Keratinocyte (primary cell): Measurements from ENCODE around the gene ZFP14. TPM values are rescaled to one million over a fixed set of nuclear protein-coding genes. Genes with fewer than 3 reads are reported as not detected.

Experiments used
- DNase-seq: peaks from one replicate; pipeline ENCODE4 v3.0.0-alpha.2; 2011; ENCODE audit warnings: low read depth, missing footprints, low spot score
- FAIRE-seq: peaks from 2 replicates; lab custom pipeline; 2011; peaks lifted over from hg19 to GRCh38; lab: Jason Lieb, UNC
- H2AFZ ChIP-seq: 2 replicates; pipeline ENCODE4 v1.6.0; 2012; ENCODE audit warnings: low read length, control low read depth, inconsistent platforms; ENCODE audit not compliant: control insufficient read depth
- H3K27ac ChIP-seq: 2 replicates; pipeline ENCODE4 v1.5.1; 2011; ENCODE audit warnings: low read length; ENCODE audit not compliant: control insufficient read depth, insufficient read depth
- H3K27me3 ChIP-seq: 3 replicates; pipeline ENCODE4 v1.6.0; 2011; ENCODE audit warnings: low read length; ENCODE audit not compliant: control insufficient read depth, insufficient read depth; ENCODE audit errors: extremely low read depth
- H3K36me3 ChIP-seq, 2 experiments: 2 replicates in 1 of 2; 3 replicates in 1 of 2; pipeline ENCODE4 v1.5.1; 2011; ENCODE audit warnings: low read length in 2 of 2, mild to moderate bottlenecking in 1 of 2; ENCODE audit not compliant: control insufficient read depth in 2 of 2, insufficient read depth in 2 of 2; ENCODE audit errors: extremely low read depth in 1 of 2
- H3K4me1 ChIP-seq: 3 replicates; pipeline ENCODE4 v1.5.1; 2011; ENCODE audit warnings: low read length; ENCODE audit not compliant: control insufficient read depth, insufficient read depth; ENCODE audit errors: extremely low read depth
- H3K4me2 ChIP-seq: 3 replicates; pipeline ENCODE4 v1.6.0; 2011; ENCODE audit warnings: low read depth, low read length; ENCODE audit not compliant: control insufficient read depth, insufficient read depth; ENCODE audit errors: extremely low read depth
- H3K4me3 ChIP-seq, 3 experiments: fragments of 200-600 bp in 1 of 3; sonication (generic) in 1 of 3; 2 replicates in 2 of 3; 3 replicates in 1 of 3; pipeline ENCODE4 v1.5.1; 2011 to 2016; ENCODE audit warnings: low read length in 3 of 3, mild to moderate bottlenecking in 3 of 3, control low read depth in 2 of 3, inconsistent platforms in 1 of 3, low read depth in 1 of 3, mixed read lengths in 1 of 3, mixed run types in 1 of 3, moderate library complexity in 1 of 3; ENCODE audit not compliant: control insufficient read depth in 2 of 3, insufficient read depth in 2 of 3; ENCODE audit errors: extremely low read depth in 1 of 3
- H3K79me2 ChIP-seq: 2 replicates; pipeline ENCODE4 v1.6.0; 2012; ENCODE audit warnings: low read length; ENCODE audit not compliant: control insufficient read depth, insufficient read depth
- H3K9ac ChIP-seq: 3 replicates; pipeline ENCODE4 v1.6.0; 2011; ENCODE audit warnings: low read length; ENCODE audit not compliant: control insufficient read depth, insufficient read depth; ENCODE audit errors: extremely low read depth
- H3K9me1 ChIP-seq: 3 replicates; pipeline ENCODE4 v1.6.0; 2011; ENCODE audit warnings: low read length; ENCODE audit not compliant: control insufficient read depth, insufficient read depth; ENCODE audit errors: extremely low read depth
- H3K9me3 ChIP-seq: 2 replicates; pipeline ENCODE4 v1.5.1; 2012; ENCODE audit warnings: low read depth, low read length; ENCODE audit not compliant: control insufficient read depth
- H4K20me1 ChIP-seq: 3 replicates; pipeline ENCODE4 v1.6.0; 2011; ENCODE audit warnings: low read length; ENCODE audit not compliant: control insufficient read depth, insufficient read depth; ENCODE audit errors: extremely low read depth
- CTCF ChIP-seq, 3 experiments: IDR thresholded peaks in 1 of 3; conservative IDR thresholded peaks in 1 of 3; optimal IDR thresholded peaks in 1 of 3; 2 replicates in 2 of 3; 3 replicates in 1 of 3; pipeline versions ENCODE3 to v1.5.1; 2011; ENCODE audit warnings: low read length in 3 of 3, mild to moderate bottlenecking in 3 of 3, moderate library complexity in 2 of 3, control low read depth in 1 of 3, inconsistent platforms in 1 of 3; ENCODE audit not compliant: insufficient read depth in 2 of 3; ENCODE audit errors: extremely low read depth in 1 of 3
- EZH2 ChIP-seq: IDR thresholded peaks from one replicate; pipeline ENCODE4 v1.6.1; 2012; ENCODE audit warnings: inconsistent platforms, mild to moderate bottlenecking, low read length, moderate library complexity
- dilution Hi-C: fragments of 300-500 bp; cut with MboI; formaldehyde crosslinking; loops from one replicate; pipeline ENCODE4 v1.7.0; 2020; ENCODE audit warnings: low sequenced_read_pairs; ENCODE audit not compliant: extremely low pct_ligation_motif_present
- polyA plus RNA-seq, 5 experiments: library from polyadenylated mRNA; depleted of rRNA in 3 of 5; stranded (reverse) in 3 of 5; stranded (forward) in 1 of 5; unstranded in 1 of 5; fragments of >200 nt; gene quantifications; 1 replicate in 1 of 5; 2 replicates in 3 of 5; 3 replicates in 1 of 5; pipeline versions ENCODE4 v1.2.1 to v1.2.3, GENCODE V29; 2011 to 2012; ENCODE audit warnings: missing spikeins in 2 of 5, low read depth in 1 of 5, low replicate concordance in 1 of 5

Gene ZFP14
- polyA plus RNA-seq, 1 donor (not counting 4 experiments of a cell fraction or from before 2014, with no cell fraction given): 0.96 TPM

GRCh38 chr19:36363845-36364244, 15.2 kb downstream of the ZFP14 start:
- DNase-seq: no peak
- Histone ChIP-seq H3K9ac (no peak overlapping the region), H3K36me3 (peaks cover 3% of the 10 kb centered on the region in 2 experiments), H3K4me3 (no peak overlapping the region), H3K4me1 (no peaks in the 10 kb centered on the region), H3K9me3 (no peaks in the 10 kb centered on the region), H4K20me1 (no peaks in the 10 kb centered on the region), H3K79me2 (no peaks in the 10 kb centered on the region), H3K4me2 (no peak overlapping the region), H3K9me1 (no peaks in the 10 kb centered on the region), H3K27ac (no peak overlapping the region), H3K27me3 (no peaks in the 10 kb centered on the region), H2AFZ (no peak overlapping the region)
- no peak for FAIRE-seq
- TF ChIP-seq EZH2 (no peak), CTCF (optimal IDR thresholded peaks at IDR 0.05 in 1 of 3, IDR thresholded peaks at IDR 0.05 in 1 of 3, conservative IDR thresholded peaks at IDR 0.05 in 1 of 3; ENCODE audit: extremely low read depth in 1 of 3, insufficient read depth in 2 of 3, low read length in 3 of 3) (no peak)
- dilution Hi-C loops: no loop called here

GRCh38 chr19:36340786-36341372, 38.1 kb downstream of the ZFP14 start:
- Histone ChIP-seq H3K9me1 (no peaks in the 10 kb centered on the region), H3K79me2 (no peaks in the 10 kb centered on the region), H3K27ac (no peak overlapping the region), H3K4me1 (no peaks in the 10 kb centered on the region), H3K9ac (no peak overlapping the region), H3K9me3 (peaks cover 10% of the 10 kb centered on the region), H3K4me3 (no peak overlapping the region), H3K36me3 (no peaks in the 10 kb centered on the region), H3K4me2 (no peak overlapping the region), H4K20me1 (no peaks in the 10 kb centered on the region), H3K27me3 (no peaks in the 10 kb centered on the region), H2AFZ (no peak overlapping the region)
- dilution Hi-C loops: no loop called here
- no peak for TF ChIP-seq EZH2
- TF ChIP-seq CTCF (optimal IDR thresholded peaks at IDR 0.05 in 1 of 3, IDR thresholded peaks at IDR 0.05 in 1 of 3, conservative IDR thresholded peaks at IDR 0.05 in 1 of 3; ENCODE audit: extremely low read depth in 1 of 3, insufficient read depth in 2 of 3, low read length in 3 of 3): no peak
- no peak for DNase-seq
- no peak for FAIRE-seq
